Effector CD4-positive, alpha-beta T cell (primary cell): ENCODE results near the gene KIF26B.
"Not testable (repeated sequence)": the region's sequence is repeated elsewhere in the genome, so short reads cannot be mapped to it uniquely, and the experiment has no call there.

Experiments
- DNase-seq: peaks from one replicate; pipeline ENCODE4 v3.0.0-alpha.2; 2020

KIF26B gene

GRCh38 chr1:245690156-245690690, 535.4 kb downstream of the KIF26B start:
- DNase-seq = no peak

GRCh38 chr1:245690946-245691541, 536.3 kb downstream of the KIF26B start:
- DNase-seq = no peak

- DNase-seq = no peak
Observed at GRCh38 chr1:245691897-245692296, 537.1 kb downstream of the KIF26B start.

GRCh38 chr1:245692318-245692717, 537.5 kb downstream of the KIF26B start:
- no peak for DNase-seq

GRCh38 chr1:245693116-245693793, 538.5 kb downstream of the KIF26B start:
- DNase-seq = no peak

- DNase-seq = no peak
Observed at GRCh38 chr1:245693941-245694752, 539.4 kb downstream of the KIF26B start.

GRCh38 chr1:245694753-245695195, 540.0 kb downstream of the KIF26B start:
- no peak for DNase-seq

- DNase-seq = no peak
Observed at GRCh38 chr1:245695211-245695610, 540.4 kb downstream of the KIF26B start.

- not testable (repeated sequence) for DNase-seq
Observed at GRCh38 chr1:245695701-245696100, 540.9 kb downstream of the KIF26B start.

- DNase-seq = no peak
Observed at GRCh38 chr1:245698116-245698515, 543.3 kb downstream of the KIF26B start.

GRCh38 chr1:245698860-245699259, 544.1 kb downstream of the KIF26B start:
- DNase-seq = no peak

GRCh38 chr1:245700631-245701030, 545.8 kb downstream of the KIF26B start:
- DNase-seq = no peak

- no peak for DNase-seq
Observed at GRCh38 chr1:245701631-245702030, 546.8 kb downstream of the KIF26B start.

- no peak for DNase-seq
Observed at GRCh38 chr1:245702346-245702745, 547.6 kb downstream of the KIF26B start.

- DNase-seq = no peak
Observed at GRCh38 chr1:245704341-245704740, 549.6 kb downstream of the KIF26B start.

GRCh38 chr1:245704765-245705164, 550.0 kb downstream of the KIF26B start:
- no peak for DNase-seq

- DNase-seq = no peak
Observed at GRCh38 chr1:245707941-245708340, 553.2 kb downstream of the KIF26B start.

- DNase-seq = no peak
Observed at GRCh38 chr1:245710961-245711903, 556.4 kb downstream of the KIF26B start.

- not testable (repeated sequence) for DNase-seq
Observed at GRCh38 chr1:245714027-245714426, 559.2 kb downstream of the KIF26B start.

GRCh38 chr1:245715291-245715701, 560.5 kb downstream of the KIF26B start:
- no peak for DNase-seq

- no peak for DNase-seq
Observed at GRCh38 chr1:245715970-245716369, 561.2 kb downstream of the KIF26B start.

- no peak for DNase-seq
Observed at GRCh38 chr1:245716561-245716960, 561.8 kb downstream of the KIF26B start.
